Sigmoid colon (tissue), 4 donors: Measurements from ENCODE around the gene APOOL.

Experiments used
- CTCF ChIP-seq, 4 experiments: fragments of 450-650 bp in 3 of 4; fragments of 200-600 bp in 1 of 4; IDR thresholded peaks; one replicate each; pipeline ENCODE4 v1.5.1; 2016 to 2019; ENCODE audit warnings: antibody characterized with exemption in 4 of 4, mild to moderate bottlenecking in 3 of 4, moderate library complexity in 2 of 4
- EP300 ChIP-seq, 4 donors: sonication (generic); formaldehyde crosslinking; IDR thresholded peaks; one replicate each; pipeline ENCODE4 v1.6.1; 2017; ENCODE audit warnings: antibody characterized with exemption in 4 of 4
- POLR2AphosphoS5 ChIP-seq, 4 donors: sonication (generic); formaldehyde crosslinking; IDR thresholded peaks; one replicate each; pipeline ENCODE4 v1.6.1; 2017; ENCODE audit warnings: antibody characterized with exemption in 4 of 4

GRCh38 chrX:85017721-85018120 is 14.0 kb downstream of the APOOL start:
- TF ChIP-seq POLR2AphosphoS5 (IDR thresholded peaks at IDR 0.05) = no peak
- TF ChIP-seq CTCF (IDR thresholded peaks at IDR 0.05) = no peak
- no peak for TF ChIP-seq EP300 (IDR thresholded peaks at IDR 0.05)
